Fibroblast of lung (primary cell): ENCODE data around the gene LETMD1. TPM values are rescaled to one million over a fixed set of nuclear protein-coding genes. Genes with fewer than 3 reads are reported as not detected.
A peak's percentile ranks its signal among the peaks of the same experiment; 100 is the strongest.

Experiments used
- DNase-seq, 2 donors: peaks; one replicate each; pipeline versions ENCODE4 v3.0.0 to v3.0.0-alpha.2; 2010; ENCODE audit warnings: low read depth in 2 of 2
- H2AFZ ChIP-seq: 2 replicates; pipeline ENCODE4 v1.5.1; 2012; ENCODE audit warnings: low read length, control low read depth, inconsistent platforms
- H3K27ac ChIP-seq: 2 replicates; pipeline ENCODE4 v1.5.1; 2011; ENCODE audit warnings: low read length, control low read depth; ENCODE audit not compliant: insufficient read depth
- H3K27me3 ChIP-seq: 2 replicates; pipeline ENCODE4 v1.5.1; 2011; ENCODE audit warnings: mild to moderate bottlenecking, low read length; ENCODE audit not compliant: control insufficient read depth, insufficient read depth
- H3K36me3 ChIP-seq: 2 replicates; pipeline ENCODE4 v1.5.1; 2011; ENCODE audit warnings: low read length; ENCODE audit not compliant: control insufficient read depth, insufficient read depth
- H3K4me1 ChIP-seq: 2 replicates; pipeline ENCODE4 v1.5.1; 2011; ENCODE audit warnings: low read length; ENCODE audit not compliant: control insufficient read depth, insufficient read depth; ENCODE audit errors: extremely low read depth
- H3K4me2 ChIP-seq: 2 replicates; pipeline ENCODE4 v1.5.1; 2011; ENCODE audit warnings: low read length, control low read depth; ENCODE audit not compliant: insufficient read depth; ENCODE audit errors: extremely low read depth
- H3K4me3 ChIP-seq, 4 experiments: fragments of 200-600 bp in 1 of 4; sonication (generic) in 1 of 4; replicated peaks in 1 of 4; 2 replicates each; pipeline ENCODE4 v1.5.1; 2011 to 2016; ENCODE audit warnings: low read length in 4 of 4, low read depth in 3 of 4, mild to moderate bottlenecking in 3 of 4, control low read depth in 2 of 4, inconsistent platforms in 1 of 4, mixed read lengths in 1 of 4; ENCODE audit not compliant: insufficient read depth in 1 of 4; ENCODE audit errors: control extremely low read depth in 1 of 4
- H3K79me2 ChIP-seq: 2 replicates; pipeline ENCODE4 v1.5.1; 2012; ENCODE audit warnings: mild to moderate bottlenecking, low read length, inconsistent platforms; ENCODE audit not compliant: control insufficient read depth, insufficient read depth
- H3K9ac ChIP-seq: 2 replicates; pipeline ENCODE4 v1.5.1; 2011; ENCODE audit warnings: mild to moderate bottlenecking, low read length, control low read depth; ENCODE audit not compliant: insufficient read depth
- H3K9me3 ChIP-seq: 2 replicates; pipeline ENCODE4 v1.5.1; 2012; ENCODE audit warnings: low read depth, low read length; ENCODE audit not compliant: control insufficient read depth, insufficient read depth
- H4K20me1 ChIP-seq: 2 replicates; pipeline ENCODE4 v1.5.1; 2011; ENCODE audit warnings: low read length; ENCODE audit not compliant: control insufficient read depth, insufficient read depth; ENCODE audit errors: extremely low read depth
- CTCF ChIP-seq, 2 donors: IDR thresholded peaks in 1 of 2; conservative IDR thresholded peaks in 1 of 2; 1 replicate in 1 of 2; 2 replicates in 1 of 2; pipeline ENCODE4 v1.5.1; 2011 to 2012; ENCODE audit warnings: low read length in 2 of 2, control low read depth in 1 of 2, inconsistent platforms in 1 of 2, low read depth in 1 of 2, mild to moderate bottlenecking in 1 of 2
- EZH2 ChIP-seq: IDR thresholded peaks from 2 replicates; pipeline ENCODE4 v1.5.1; 2012; ENCODE audit warnings: low read length, control low read depth, mild to moderate bottlenecking; ENCODE audit errors: missing control alignments
- polyA plus RNA-seq, 2 donors: library from polyadenylated mRNA; depleted of rRNA in 1 of 2; stranded (reverse) in 1 of 2; unstranded in 1 of 2; fragments of >200 nt; gene quantifications; 2 replicates each; pipeline ENCODE4 v1.2.1, GENCODE V29; 2011 to 2012; ENCODE audit warnings: missing spikeins in 1 of 2
- total RNA-seq: library from RNA; depleted of rRNA; stranded (reverse); fragments of >200 nt; gene quantifications from 2 replicates; pipeline ENCODE4 v1.2.1, GENCODE V29; 2014

LETMD1 gene
- total and polyA plus RNA-seq, 2 donors (not counting 1 experiment from before 2014, with no cell fraction given): 45.9 to 59.9 TPM

- H3K36me3 ChIP-seq: no peaks in the 10 kb centered on the region
- DNase-seq: no peak
- H3K4me1 ChIP-seq: peaks cover 3% of the 10 kb centered on the region
- H3K4me2 ChIP-seq: no peak overlapping the region
- peaks cover 56% of the 10 kb centered on the region for H3K79me2 ChIP-seq
- TF ChIP-seq EZH2 (no peak), CTCF (conservative IDR thresholded peaks at IDR 0.05 in 1 of 2, IDR thresholded peaks at IDR 0.05 in 1 of 2; ENCODE audit: low read depth in 1 of 2, low read length in 2 of 2) (no peak)
- H2AFZ ChIP-seq: no peak overlapping the region
- H3K4me3 ChIP-seq: no peak overlapping the region
- H3K9ac ChIP-seq: no peak overlapping the region
- H3K9me3 ChIP-seq: no peaks in the 10 kb centered on the region
- H3K27ac ChIP-seq: no peak overlapping the region
- H4K20me1 ChIP-seq: no peaks in the 10 kb centered on the region
- H3K27me3 ChIP-seq: no peaks in the 10 kb centered on the region
Observed at GRCh38 chr12:51080136-51080535, 32.0 kb downstream of the LETMD1 start.

- Histone ChIP-seq H3K27me3 (no peaks in the 10 kb centered on the region), H4K20me1 (no peaks in the 10 kb centered on the region), H3K27ac (no peak overlapping the region), H3K4me3 (peak overlapping the region in 3 of 4 experiments; percentile 81 to 90 (median 89)), H3K4me2 (peak overlapping the region; percentile 92), H3K4me1 (peaks cover 3% of the 10 kb centered on the region), H3K79me2 (peaks cover 48% of the 10 kb centered on the region), H3K36me3 (no peaks in the 10 kb centered on the region), H3K9me3 (no peaks in the 10 kb centered on the region), H3K9ac (no peak overlapping the region), H2AFZ (no peak overlapping the region)
- no peak for DNase-seq
- TF ChIP-seq EZH2 (no peak), CTCF (conservative IDR thresholded peaks at IDR 0.05 in 1 of 2, IDR thresholded peaks at IDR 0.05 in 1 of 2; ENCODE audit: low read depth in 1 of 2, low read length in 2 of 2) (no peak)
Observed at GRCh38 chr12:51081421-51081820, 33.3 kb downstream of the LETMD1 start.

GRCh38 chr12:51082561-51083125 lies 34.5 kb downstream of the LETMD1 start:
- no peaks in the 10 kb centered on the region for H3K9me3 ChIP-seq
- H3K27me3 ChIP-seq: no peaks in the 10 kb centered on the region
- peaks cover 3% of the 10 kb centered on the region for H3K4me1 ChIP-seq
- peak; percentile 46 to 54 for DNase-seq
- no peaks in the 10 kb centered on the region for H4K20me1 ChIP-seq
- peak overlapping the region; percentile 83 for H3K27ac ChIP-seq
- H3K4me2 ChIP-seq: peak overlapping the region; percentile 92
- peak overlapping the region; percentile 1 for H2AFZ ChIP-seq
- no peaks in the 10 kb centered on the region for H3K36me3 ChIP-seq
- H3K79me2 ChIP-seq: peaks cover 38% of the 10 kb centered on the region
- peak overlapping the region; percentile 82 for H3K9ac ChIP-seq
- H3K4me3 ChIP-seq: peak overlapping the region; percentile 63 to 90 (median 85)
- TF ChIP-seq EZH2 (no peak), CTCF (conservative IDR thresholded peaks at IDR 0.05 in 1 of 2, IDR thresholded peaks at IDR 0.05 in 1 of 2; ENCODE audit: low read depth in 1 of 2, low read length in 2 of 2) (no peak)
